K562 treated with DMSO at 1 percent for 12 hours (cell line): Measurements from ENCODE around the gene PCDH19. TPM values are rescaled to one million over a fixed set of nuclear protein-coding genes. Genes with fewer than 3 reads are reported as not detected.

ENCODE experiments used
- total RNA-seq: library from RNA; unstranded; fragments of 300-600 nt; gene quantifications from 2 replicates; pipeline ENCODE4 v1.2.3, GENCODE V29; 2022; ENCODE audit not compliant: insufficient read depth

The PCDH19 gene, protein sequence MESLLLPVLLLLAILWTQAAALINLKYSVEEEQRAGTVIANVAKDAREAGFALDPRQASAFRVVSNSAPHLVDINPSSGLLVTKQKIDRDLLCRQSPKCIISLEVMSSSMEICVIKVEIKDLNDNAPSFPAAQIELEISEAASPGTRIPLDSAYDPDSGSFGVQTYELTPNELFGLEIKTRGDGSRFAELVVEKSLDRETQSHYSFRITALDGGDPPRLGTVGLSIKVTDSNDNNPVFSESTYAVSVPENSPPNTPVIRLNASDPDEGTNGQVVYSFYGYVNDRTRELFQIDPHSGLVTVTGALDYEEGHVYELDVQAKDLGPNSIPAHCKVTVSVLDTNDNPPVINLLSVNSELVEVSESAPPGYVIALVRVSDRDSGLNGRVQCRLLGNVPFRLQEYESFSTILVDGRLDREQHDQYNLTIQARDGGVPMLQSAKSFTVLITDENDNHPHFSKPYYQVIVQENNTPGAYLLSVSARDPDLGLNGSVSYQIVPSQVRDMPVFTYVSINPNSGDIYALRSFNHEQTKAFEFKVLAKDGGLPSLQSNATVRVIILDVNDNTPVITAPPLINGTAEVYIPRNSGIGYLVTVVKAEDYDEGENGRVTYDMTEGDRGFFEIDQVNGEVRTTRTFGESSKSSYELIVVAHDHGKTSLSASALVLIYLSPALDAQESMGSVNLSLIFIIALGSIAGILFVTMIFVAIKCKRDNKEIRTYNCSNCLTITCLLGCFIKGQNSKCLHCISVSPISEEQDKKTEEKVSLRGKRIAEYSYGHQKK (N-terminal part only)
- total RNA-seq: not detected in 2 replicates

DNA sequence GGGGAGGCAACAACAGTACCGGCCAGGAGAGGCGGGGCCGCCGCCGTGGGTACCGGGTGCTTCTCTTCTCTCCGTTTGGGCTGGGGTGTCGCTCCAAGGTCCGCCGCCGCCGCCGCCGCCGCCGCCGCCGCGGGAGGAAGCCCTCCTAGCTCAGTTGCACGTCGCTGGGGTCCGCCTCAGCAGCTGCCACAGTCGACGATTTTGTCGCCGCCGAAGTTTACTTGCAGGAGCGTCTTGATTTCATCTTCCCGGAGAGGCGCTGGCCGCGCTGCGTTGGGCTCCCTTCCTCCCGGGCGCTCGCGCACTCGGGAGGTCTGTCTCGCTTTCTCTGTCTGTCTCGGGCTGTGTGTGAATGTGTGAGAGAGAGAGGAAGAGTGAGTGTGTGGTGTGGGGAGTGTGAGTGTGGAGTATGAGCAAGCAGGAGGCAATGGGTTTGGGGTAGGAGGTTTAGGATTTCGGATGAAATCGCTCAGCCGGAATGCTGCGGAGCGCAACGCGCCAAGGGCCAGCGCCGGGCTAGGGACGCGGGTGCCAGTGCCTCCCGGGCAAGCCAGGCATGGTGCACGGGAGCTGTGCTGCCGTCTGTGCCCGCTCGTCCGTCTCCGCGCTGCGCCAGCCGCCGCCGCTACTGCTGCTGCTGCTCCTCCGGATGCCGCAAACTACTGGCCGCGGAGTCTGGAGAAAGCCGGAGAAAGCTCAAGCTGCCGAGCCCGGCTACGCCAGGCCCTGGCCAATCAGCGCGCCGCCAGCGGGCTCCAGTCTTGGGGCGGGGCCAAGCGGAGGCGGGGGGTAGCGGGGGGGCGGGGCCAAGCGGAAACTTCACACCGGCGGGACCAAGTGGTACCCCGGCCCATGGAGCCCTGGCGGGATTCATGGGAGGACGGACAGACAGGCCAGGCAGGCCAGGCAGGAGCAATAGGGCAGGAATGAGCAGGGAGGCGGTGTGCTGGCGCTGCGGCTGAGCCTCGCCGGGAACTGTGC, at the start of gene PCDH19:
TSS of gene PCDH19 (minus strand) at position 664 of the 981 bp plus-strand sequence. CDS start 1,676 bp downstream, outside the sequence.

Other genes with a start within 250 kb of the PCDH19 start
- not detected in 2 replicates for gene TNMD, start 174.7 kb upstream of the PCDH19 start, total RNA-seq
- not detected in 2 replicates for gene TSPAN6, start 226.5 kb upstream of the PCDH19 start, total RNA-seq
- not detected in 2 replicates for gene SRPX2, start 233.9 kb upstream of the PCDH19 start, total RNA-seq